HepG2 (cell line): Measurements from ENCODE around the gene NME4. TPM values are rescaled to one million over a fixed set of nuclear protein-coding genes. Genes with fewer than 3 reads are reported as not detected.

Experiments used
- ATF7-NPFF ChIP-seq: sonication (generic); formaldehyde crosslinking; IDR thresholded peaks from 2 replicates; pipeline ENCODE4 v1.8.1; 2023; ENCODE audit warnings: mild to moderate bottlenecking, low read depth, missing genetic modification reagents, moderate library complexity
- BORCS8-MEF2B ChIP-seq: sonication (generic); formaldehyde crosslinking; IDR thresholded peaks from 2 replicates; pipeline ENCODE4 v1.8.0; 2022; ENCODE audit warnings: mild to moderate bottlenecking, missing genetic modification reagents
- ELF1 ChIP-seq: sonication (generic); formaldehyde crosslinking; IDR thresholded peaks from 2 replicates; pipeline ENCODE4 v1.4.0; 2020; ENCODE audit warnings: missing genetic modification reagents
- IRX3 ChIP-seq: sonication (generic); formaldehyde crosslinking; IDR thresholded peaks from 2 replicates; pipeline ENCODE4 v1.8.1; 2023; ENCODE audit warnings: mild to moderate bottlenecking, low read depth, missing genetic modification reagents, borderline replicate concordance
- RFX3 ChIP-seq: IDR thresholded peaks from 2 replicates; pipeline ENCODE4 v1.6.1; 2016; ENCODE audit warnings: missing biosample characterization, missing genetic modification reagents
- ZFP41 ChIP-seq: sonication (generic); formaldehyde crosslinking; IDR thresholded peaks from 2 replicates; pipeline ENCODE4 v1.4.0; 2020; ENCODE audit warnings: mild to moderate bottlenecking, missing genetic modification reagents, borderline replicate concordance
- ZNF138 ChIP-seq: sonication (generic); formaldehyde crosslinking; IDR thresholded peaks from 2 replicates; pipeline ENCODE4 v1.5.0; 2020; ENCODE audit warnings: mild to moderate bottlenecking, low read depth, missing genetic modification reagents
- ZNF253 ChIP-seq: sonication (generic); formaldehyde crosslinking; IDR thresholded peaks from 2 replicates; pipeline ENCODE4 v1.8.0; 2022; ENCODE audit warnings: mild to moderate bottlenecking, missing genetic modification reagents, borderline replicate concordance
- ZNF264 ChIP-seq: sonication (generic); formaldehyde crosslinking; IDR thresholded peaks from 2 replicates; pipeline ENCODE4 v1.4.0; 2020; ENCODE audit warnings: missing genetic modification reagents
- ZNF430 ChIP-seq: sonication (generic); formaldehyde crosslinking; IDR thresholded peaks from 2 replicates; pipeline ENCODE4 v1.9.0; 2021; ENCODE audit warnings: mild to moderate bottlenecking, missing genetic modification reagents
- ZNF552 ChIP-seq: sonication (generic); formaldehyde crosslinking; IDR thresholded peaks from 2 replicates; pipeline ENCODE4 v1.9.0; 2022; ENCODE audit warnings: missing genetic modification reagents, mild to moderate bottlenecking, borderline replicate concordance
- ZNF567 ChIP-seq: sonication (generic); formaldehyde crosslinking; IDR thresholded peaks from 2 replicates; pipeline ENCODE4 v1.8.1; 2023; ENCODE audit warnings: mild to moderate bottlenecking, missing genetic modification reagents, borderline replicate concordance
- ZNF644 ChIP-seq: IDR thresholded peaks from 2 replicates; pipeline ENCODE4 v1.6.1; 2016; ENCODE audit warnings: low read depth
- ZNF670 ChIP-seq: sonication (generic); formaldehyde crosslinking; IDR thresholded peaks from 2 replicates; pipeline ENCODE4 v1.8.0; 2022; ENCODE audit warnings: mild to moderate bottlenecking, missing genetic modification reagents, borderline replicate concordance
- ZNF761 ChIP-seq: sonication (generic); formaldehyde crosslinking; conservative IDR thresholded peaks from 2 replicates; pipeline ENCODE4 v1.4.0; 2020; ENCODE audit warnings: mild to moderate bottlenecking, missing genetic modification reagents
- polyA plus RNA-seq, 8 experiments: library from polyadenylated mRNA; depleted of rRNA in 3 of 8; stranded (reverse) in 7 of 8; unstranded in 1 of 8; fragments of >200 nt; fragmentation: Illumina TruSeq in 4 of 8; extraction: Trizol in 4 of 8; gene quantifications; 2 replicates each; pipeline versions ENCODE4 v1.2.1 to v1.2.3, GENCODE V29; 2011 to 2016; ENCODE audit warnings: low read depth in 4 of 8, missing spikeins in 1 of 8, mixed read lengths in 1 of 8; ENCODE audit not compliant: insufficient read depth in 1 of 8
- total RNA-seq, 5 experiments: library from RNA; depleted of rRNA; stranded (reverse); fragments of >200 nt; fragmentation: Illumina TruSeq; extraction: Trizol; gene quantifications; 2 replicates each; pipeline ENCODE4 v1.2.3, GENCODE V29; 2016; ENCODE audit warnings: low read depth in 1 of 5
- TF ChIP-seq, protein P1 (sequence below): sonication (generic); formaldehyde crosslinking; conservative IDR thresholded peaks from 2 replicates; pipeline ENCODE4 v1.8.0; 2022; ENCODE audit warnings: low read depth, missing genetic modification reagents
- TF ChIP-seq, protein P2 (sequence below): sonication (generic); formaldehyde crosslinking; IDR thresholded peaks from 2 replicates; pipeline ENCODE4 v1.5.0; 2020; ENCODE audit warnings: missing genetic modification reagents
- TF ChIP-seq, protein P3 (sequence below): sonication (generic); formaldehyde crosslinking; conservative IDR thresholded peaks from 2 replicates; pipeline ENCODE4 v1.8.0; 2022; ENCODE audit warnings: mild to moderate bottlenecking, moderate library complexity, missing genetic modification reagents
- TF ChIP-seq, protein P4 (sequence below): IDR thresholded peaks from 2 replicates; pipeline ENCODE4 v1.6.1; 2016; ENCODE audit warnings: missing biosample characterization, missing genetic modification reagents, low read depth
- TF ChIP-seq, protein P5 (sequence below): sonication (generic); formaldehyde crosslinking; IDR thresholded peaks from 2 replicates; pipeline ENCODE4 v1.8.1; 2023; ENCODE audit warnings: mild to moderate bottlenecking, missing genetic modification reagents

NME4 gene
- total and polyA plus RNA-seq, 2 of the 13 experiments (the other 11 are each of a cell fraction or from before 2014, with no cell fraction given) = 121 to 263 TPM

DNA sequence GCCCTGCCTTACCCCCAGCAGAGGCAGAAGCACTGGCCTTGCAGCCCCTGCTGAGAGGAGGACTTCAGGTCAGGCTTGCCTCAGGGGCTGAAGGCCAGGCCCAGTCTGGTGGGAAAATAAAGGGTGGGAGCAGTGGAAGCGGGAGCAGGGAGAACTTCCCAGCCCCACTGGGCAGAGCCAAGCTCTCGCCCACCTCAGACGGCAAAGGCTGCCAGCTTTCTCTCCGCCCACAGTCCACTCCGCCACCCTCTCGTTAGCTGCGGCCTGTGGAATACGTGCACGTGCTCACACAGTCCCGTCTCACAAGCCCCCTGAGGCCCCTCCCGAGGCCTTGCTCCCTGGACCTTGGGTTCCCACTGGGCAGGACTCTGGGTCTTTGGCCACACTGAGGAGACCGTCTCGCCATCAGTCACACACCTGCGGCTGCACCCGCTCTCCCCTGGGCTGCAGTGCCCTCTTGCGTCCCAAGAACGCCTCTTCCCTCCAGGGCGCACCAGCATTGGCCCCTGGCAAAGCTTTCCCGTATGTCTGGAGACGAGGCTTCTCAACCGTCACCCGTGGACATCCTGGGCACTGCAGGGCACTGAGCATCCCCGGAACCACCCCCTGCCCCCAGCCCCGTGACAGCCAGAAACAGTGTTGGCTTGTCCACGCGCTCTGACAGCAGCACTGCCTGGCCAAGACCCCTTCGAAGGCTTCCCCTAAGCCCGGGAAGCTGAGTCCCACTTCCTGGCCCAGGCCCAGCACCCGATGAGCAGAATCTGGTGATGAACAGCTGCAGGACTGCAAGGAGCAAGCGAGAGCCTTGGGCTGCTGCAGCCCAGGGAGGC lies 34.9 kb upstream of the NME4 start (continued):
- TF ChIP-seq ZNF644 (CRISPR knock-in tag) (peak; percentile 8; the same call in 1 of the 2 replicates), BORCS8-MEF2B (peak; percentile 74), ELF1 (CRISPR knock-in tag) (0 out of 2 replicates have a peak, but pooled peaks have one; percentile 36), ZNF253 (CRISPR knock-in tag) (no peak), ZNF430 (CRISPR knock-in tag) (peak; percentile 62; the same call in 1 of the 2 replicates), ZNF552 (CRISPR knock-in tag) (no peak; the same call in 1 of the 2 replicates), ZNF761 (CRISPR knock-in tag) (0 out of 2 replicates have a peak, but pooled peaks have one; percentile 44), ZNF567 (CRISPR knock-in tag) (no peak), ZNF138 (CRISPR knock-in tag) (0 out of 2 replicates have a peak, but pooled peaks have one; percentile 54), ZFP41 (CRISPR knock-in tag) (no peak), ZNF670 (CRISPR knock-in tag) (peak; percentile 74; the same call in 1 of the 2 replicates), ZNF264 (CRISPR knock-in tag) (no peak), IRX3 (0 out of 2 replicates have a peak, but pooled peaks have one; percentile 69), ATF7-NPFF (peak; percentile 78; the same call in 1 of the 2 replicates), RFX3 (no peak)
- TF ChIP-seq, protein P1, sequence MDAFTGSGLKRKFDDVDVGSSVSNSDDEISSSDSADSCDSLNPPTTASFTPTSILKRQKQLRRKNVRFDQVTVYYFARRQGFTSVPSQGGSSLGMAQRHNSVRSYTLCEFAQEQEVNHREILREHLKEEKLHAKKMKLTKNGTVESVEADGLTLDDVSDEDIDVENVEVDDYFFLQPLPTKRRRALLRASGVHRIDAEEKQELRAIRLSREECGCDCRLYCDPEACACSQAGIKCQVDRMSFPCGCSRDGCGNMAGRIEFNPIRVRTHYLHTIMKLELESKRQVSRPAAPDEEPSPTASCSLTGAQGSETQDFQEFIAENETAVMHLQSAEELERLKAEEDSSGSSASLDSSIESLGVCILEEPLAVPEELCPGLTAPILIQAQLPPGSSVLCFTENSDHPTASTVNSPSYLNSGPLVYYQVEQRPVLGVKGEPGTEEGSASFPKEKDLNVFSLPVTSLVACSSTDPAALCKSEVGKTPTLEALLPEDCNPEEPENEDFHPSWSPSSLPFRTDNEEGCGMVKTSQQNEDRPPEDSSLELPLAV = no peak
- TF ChIP-seq, protein P2, sequence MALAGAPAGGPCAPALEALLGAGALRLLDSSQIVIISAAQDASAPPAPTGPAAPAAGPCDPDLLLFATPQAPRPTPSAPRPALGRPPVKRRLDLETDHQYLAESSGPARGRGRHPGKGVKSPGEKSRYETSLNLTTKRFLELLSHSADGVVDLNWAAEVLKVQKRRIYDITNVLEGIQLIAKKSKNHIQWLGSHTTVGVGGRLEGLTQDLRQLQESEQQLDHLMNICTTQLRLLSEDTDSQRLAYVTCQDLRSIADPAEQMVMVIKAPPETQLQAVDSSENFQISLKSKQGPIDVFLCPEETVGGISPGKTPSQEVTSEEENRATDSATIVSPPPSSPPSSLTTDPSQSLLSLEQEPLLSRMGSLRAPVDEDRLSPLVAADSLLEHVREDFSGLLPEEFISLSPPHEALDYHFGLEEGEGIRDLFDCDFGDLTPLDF (CRISPR knock-in tag) = no peak
- TF ChIP-seq, protein P3, sequence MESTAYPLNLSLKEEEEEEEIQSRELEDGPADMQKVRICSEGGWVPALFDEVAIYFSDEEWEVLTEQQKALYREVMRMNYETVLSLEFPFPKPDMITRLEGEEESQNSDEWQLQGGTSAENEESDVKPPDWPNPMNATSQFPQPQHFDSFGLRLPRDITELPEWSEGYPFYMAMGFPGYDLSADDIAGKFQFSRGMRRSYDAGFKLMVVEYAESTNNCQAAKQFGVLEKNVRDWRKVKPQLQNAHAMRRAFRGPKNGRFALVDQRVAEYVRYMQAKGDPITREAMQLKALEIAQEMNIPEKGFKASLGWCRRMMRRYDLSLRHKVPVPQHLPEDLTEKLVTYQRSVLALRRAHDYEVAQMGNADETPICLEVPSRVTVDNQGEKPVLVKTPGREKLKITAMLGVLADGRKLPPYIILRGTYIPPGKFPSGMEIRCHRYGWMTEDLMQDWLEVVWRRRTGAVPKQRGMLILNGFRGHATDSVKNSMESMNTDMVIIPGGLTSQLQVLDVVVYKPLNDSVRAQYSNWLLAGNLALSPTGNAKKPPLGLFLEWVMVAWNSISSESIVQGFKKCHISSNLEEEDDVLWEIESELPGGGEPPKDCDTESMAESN (CRISPR knock-in tag) = peak; percentile 68; the same call in 1 of the 2 replicates
- TF ChIP-seq, protein P4, sequence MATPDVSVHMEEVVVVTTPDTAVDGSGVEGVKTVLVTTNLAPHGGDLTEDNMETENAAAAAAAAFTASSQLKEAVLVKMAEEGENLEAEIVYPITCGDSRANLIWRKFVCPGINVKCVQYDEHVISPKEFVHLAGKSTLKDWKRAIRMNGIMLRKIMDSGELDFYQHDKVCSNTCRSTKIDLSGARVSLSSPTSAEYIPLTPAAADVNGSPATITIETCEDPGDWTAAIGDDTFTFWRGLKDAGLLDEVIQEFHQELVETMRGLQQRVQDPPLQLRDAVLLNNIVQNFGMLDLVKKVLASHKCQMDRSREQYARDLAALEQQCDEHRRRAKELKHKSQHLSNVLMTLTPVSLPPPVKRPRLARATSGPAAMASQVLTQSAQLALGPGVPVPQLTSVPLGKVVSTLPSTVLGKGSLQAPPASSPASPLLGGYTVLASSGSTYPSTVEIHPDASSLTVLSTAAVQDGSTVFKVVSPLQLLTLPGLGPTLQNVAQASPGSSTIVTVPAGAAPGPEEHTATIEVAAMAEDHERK (CRISPR knock-in tag) = no peak
- TF ChIP-seq, protein P5, sequence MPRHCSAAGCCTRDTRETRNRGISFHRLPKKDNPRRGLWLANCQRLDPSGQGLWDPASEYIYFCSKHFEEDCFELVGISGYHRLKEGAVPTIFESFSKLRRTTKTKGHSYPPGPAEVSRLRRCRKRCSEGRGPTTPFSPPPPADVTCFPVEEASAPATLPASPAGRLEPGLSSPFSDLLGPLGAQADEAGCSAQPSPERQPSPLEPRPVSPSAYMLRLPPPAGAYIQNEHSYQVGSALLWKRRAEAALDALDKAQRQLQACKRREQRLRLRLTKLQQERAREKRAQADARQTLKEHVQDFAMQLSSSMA = no peak
